Globus pallidus (tissue), 1 donor: Measurements from ENCODE around the gene CDX1.

Experiments used
- DNase-seq: peaks from one replicate; pipeline ENCODE4 v3.0.0-alpha.2; 2015; ENCODE audit warnings: low spot score

Gene CDX1

DNA sequence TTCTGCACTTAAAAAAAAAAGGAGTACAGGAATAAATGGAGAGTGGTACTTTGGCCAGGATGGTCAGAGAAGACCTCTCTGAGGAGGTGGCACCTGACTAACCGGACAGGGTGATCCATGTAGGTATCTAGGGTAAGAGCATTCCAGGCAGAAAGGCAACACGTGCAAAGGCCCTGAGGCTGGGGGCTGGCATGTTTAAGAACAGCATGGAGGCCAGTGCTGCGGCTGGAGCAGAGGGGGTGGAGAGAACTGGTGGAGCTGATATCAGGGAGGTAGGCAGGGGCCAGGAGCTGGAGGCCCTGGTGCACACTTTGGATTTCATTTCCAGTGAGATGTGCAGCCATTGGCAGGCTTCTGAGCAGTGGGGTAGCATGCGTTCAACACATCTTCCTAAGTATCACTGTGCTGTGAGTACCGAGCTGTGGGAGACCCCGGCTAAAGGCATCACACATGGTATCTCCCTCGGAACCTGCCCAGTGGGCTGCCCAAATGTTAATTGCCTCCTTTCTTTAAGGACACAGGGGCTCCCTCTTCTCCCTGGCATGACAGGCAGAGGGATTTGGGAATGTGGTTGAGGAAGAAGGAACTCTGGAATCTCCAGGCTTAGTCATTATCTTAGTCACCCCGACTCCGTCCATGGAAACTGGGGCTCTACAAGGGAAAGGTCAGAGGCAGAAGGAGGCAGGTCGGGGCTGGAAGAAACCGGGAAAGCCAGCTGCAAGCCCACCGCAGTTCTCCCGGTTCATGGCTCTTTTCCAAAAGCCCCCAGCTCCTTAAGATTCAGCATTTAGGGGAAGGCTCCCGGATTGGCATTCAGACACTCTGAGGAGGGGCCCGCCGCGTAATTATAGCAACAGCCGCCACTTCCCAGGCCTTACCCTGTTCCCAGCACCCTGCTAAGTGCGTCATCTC is 41.9 kb downstream of the CDX1 start:
- no peak for DNase-seq

DNA sequence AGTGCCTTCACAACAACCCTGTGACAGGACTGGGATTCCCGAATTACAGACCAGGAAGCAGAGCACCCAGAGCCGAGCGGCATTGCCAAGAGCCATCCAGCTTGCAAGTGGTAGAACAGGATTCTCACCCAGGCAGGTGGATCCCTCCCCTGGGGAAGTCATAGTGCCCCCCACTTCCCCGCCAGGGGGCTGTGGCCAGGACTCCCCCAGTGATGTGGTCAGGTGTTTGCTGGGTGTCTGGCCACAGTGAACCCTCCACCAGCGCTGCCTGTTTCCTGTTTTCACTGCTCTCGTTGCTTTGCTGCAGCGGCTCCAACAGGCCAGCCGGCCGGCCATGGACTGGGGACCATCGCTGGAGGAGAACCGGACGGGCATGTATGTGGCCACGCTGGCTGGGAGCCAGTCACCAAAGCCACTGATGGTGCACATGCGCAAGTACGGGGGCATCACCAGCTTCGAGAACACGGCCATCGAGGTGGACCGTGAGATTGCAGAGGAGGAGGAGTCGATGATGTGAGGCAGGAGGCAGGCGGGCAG is 42.6 kb downstream of the CDX1 start:
- no peak for DNase-seq

DNA sequence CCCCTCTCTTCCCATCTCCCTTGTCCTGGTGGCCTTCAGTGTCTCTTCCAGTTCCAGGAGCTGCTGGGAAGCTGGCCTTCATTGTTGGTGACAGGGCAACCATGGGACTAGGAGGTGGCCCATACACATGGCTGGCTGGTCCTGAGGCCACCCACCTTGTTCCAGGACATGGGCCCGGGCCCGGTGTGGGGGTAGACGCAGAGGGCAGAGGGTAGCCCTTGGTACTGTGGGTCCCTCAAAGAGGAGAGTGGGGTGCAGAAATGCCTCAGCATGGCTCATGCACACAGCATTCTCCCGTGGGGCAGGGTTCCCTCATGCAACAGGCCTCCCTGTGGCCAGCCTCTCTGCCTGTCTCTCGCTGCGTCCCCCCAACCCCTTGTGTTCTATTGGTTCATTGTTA is 44.1 kb downstream of the CDX1 start:
- DNase-seq = no peak

DNA sequence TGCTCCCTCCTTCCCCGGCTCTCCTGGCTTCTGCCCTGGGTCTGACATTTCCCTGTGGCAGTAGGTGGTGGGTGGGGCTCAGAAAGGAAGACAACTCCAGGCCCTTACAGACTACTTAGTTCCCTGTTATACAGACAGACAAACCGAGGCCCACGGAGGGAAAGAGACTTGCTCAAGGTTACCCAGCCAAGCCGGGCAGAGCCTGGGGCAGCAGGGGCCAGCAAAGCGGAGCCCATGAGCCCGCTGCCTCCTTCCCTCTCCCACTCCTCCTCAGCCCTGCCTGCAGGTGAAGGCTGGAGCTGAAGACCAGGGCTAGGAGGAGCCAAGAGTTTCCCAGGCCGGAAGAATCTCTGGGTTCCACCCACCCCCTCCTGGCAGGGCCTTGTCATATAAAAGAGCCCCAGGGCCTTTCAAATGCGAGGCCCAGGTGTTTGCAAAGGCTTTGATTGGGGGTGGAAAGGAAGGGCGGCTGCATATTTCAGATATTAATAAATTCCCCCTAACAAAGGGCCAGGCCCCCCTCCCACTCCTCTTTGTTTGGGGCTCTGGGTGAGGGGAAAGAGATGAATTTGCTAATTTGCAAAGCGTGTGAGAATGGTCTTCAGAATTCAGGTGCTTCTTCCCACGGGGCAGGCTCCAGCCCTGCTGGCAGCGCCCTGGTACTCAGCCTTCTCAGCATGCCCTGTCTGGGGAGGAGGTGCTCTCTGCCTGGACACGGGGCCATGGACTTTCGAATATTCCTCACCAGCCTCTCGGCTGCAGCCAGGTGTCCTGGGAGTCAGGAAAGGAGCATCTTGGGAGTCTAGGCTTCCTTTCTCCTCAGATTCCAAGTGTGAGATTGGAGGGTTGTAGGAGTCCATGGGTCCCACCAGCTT is 44.8 kb downstream of the CDX1 start:
- DNase-seq = no peak

DNA sequence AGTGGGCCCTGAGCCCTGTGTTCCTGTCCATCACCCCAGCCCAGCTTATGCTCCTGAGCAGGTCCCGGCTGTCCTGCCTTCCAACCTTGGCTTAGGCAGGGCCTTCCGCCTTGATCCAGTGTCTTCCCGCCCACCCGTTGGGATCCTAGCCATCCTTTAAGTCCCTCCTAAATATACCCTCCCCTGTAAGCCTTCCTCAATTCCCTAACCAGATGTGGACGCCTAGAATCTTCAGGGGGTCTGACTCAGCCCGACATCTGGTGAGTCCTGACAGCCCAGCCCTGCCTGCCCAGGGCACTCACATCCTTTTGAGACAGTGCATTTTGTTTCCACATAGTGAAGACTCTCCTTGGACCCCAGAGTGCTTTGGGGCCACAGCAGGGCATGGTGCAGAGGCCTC is 47.0 kb downstream of the CDX1 start:
- no peak for DNase-seq

DNA sequence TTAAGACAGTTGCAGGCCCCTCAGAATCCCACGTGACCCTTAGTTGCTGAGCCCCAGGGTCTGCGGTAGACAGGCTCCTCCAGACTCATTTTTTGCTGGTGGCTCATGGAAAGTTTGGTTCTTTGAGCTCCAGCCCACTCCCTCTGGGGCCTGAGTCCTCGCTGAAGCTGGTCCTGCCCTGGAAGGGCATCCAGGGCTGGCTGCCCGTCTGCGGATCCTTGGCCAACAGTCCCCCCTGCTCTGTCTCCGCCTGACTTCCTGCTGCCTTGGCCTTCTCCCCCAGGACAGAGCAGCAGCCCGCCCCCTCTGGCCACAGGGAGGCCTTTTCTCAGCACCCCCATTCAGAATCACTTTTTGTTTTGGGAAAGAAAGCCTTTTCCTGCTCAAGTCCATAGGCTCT is 47.7 kb downstream of the CDX1 start:
- no peak for DNase-seq

DNA sequence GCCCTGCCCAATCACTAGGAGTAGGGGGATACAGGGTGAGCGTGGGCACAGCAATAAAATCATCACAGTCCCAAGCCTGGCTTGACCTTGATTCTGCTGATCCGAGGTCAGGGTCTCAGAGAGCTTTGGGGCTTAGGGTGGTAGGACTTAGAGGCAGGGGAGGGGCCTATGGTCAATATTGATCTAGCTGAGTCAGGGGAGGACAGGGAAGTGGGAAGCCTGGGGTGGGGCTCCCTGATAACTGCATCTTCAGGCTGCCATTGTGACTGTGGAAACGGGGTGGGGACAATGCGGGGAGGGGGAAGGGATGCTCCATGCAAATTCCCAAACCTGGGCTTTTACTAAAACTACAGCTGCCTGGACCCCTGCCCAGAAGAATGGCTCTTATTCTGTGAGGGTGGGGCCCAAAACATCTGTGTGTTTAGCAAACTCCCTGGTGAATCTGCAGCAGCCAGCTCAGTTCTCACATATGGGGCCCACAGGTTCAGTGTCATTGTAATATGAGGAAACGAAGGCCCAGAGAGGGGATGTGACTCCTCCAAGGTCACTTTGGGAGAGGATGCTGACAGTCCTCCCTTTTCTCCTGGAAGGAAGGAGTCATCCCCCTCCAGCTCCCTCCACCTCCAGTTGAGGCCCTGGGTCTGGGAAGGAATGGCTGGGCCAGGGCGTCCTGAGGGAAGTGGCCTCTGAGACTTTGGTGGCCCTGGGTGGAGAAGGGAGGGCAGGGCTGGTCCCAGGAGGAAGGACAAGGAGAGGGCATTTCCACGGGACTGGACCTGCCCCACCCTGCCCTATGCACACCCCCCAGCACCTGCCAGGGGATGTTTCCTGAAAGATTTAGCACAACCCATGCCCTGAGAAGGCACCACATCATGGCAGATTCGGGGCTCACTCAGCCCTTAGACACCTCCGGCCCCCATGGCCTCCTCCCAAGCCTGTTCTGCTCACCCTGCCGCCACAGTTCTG is 49.7 kb downstream of the CDX1 start:
- no peak for DNase-seq

DNA sequence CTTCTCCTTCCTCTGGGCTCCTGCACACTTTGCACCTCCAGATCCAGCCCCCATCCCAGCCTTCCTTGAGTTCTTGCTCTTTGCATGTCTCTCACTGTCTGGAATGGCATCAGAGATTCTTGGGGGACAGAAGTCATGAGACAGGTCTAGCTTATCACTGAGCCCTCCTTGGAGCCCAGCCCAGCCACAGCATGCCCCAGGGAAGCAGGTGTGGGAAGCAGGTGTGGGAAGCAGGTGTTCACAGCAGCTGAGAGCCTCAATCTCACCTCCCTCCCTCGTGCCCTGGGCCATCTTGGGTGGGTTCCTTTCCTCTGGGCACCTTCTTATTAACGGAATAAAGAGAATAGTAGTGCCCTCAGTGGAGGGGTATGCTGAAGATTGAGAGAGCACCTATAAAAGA is 50.5 kb downstream of the CDX1 start:
- DNase-seq = no peak

DNA sequence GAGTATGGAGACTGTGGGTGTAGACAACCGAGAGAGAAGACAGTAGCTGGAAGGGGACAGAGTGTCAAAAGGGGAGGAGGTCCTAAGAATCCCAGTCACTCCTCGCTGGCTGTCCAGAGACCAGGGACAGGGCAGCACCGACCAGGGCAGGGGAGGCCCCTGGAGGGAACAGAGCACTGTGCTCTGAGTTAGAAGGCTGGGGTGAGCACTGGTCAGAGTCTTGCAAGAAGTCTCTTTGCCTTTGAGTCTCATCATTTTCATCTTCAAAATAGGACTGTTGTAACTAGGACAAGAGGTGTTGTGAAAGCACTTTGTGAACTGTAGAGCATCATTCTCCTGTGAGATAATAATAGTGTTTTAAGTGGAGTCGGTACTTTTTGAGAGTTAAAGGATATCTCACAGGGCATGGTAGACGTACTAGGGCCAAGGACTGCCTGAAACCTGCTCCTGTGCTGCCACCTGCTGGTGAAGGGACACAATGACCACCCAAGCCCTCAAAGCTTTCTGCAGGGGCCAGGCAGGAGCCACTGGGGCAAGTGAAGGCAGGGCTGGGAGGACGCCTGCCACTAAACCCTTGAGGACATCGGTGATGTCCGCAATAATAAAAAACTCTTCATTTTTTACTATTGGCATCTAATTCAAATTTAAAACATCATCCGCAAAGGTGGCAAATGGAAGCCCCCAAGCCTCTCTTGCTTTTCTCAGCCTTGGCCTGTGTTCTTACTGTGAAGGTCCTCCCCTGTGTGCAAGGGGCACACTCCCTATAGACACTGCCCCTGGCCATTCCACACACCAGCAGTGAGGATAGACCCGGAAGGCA is 51.5 kb downstream of the CDX1 start:
- DNase-seq = peak; percentile 73

DNA sequence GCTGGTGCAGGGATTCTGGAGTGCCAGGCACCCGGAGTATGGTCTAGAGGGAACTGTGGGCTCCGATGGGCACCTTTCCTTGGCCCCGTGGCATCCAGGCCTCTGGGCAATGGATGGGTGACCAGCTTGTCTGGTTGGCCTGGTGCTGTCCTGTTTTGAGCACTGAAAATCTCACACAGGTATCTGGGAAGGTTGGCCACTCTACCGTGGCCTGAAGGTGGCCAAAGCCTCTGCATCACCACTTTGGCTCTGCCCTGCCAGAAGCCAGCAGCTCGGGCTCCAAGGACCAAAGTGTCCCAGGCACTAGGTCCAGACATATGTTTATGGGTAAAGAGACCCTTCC is 52.1 kb downstream of the CDX1 start:
- DNase-seq = no peak

DNA sequence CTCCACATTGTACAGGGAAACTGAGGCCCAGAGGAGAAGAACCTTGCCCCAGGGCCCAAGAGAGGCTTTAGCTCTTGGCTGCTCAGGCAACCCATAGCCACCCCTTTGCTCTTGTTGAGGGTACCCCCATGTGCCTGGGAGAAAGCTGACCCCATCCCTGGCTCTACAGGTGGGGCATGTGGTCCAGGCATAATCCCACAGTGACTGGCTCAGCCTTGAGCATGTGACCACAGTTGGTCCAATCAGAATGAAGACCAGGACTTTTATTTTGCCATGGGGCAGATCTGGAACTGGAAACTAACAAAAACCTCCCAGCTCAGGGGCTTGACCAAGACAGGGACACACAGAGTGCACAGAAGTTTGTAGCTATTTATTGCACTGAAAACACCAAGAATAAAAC is 52.6 kb downstream of the CDX1 start:
- no peak for DNase-seq

DNA sequence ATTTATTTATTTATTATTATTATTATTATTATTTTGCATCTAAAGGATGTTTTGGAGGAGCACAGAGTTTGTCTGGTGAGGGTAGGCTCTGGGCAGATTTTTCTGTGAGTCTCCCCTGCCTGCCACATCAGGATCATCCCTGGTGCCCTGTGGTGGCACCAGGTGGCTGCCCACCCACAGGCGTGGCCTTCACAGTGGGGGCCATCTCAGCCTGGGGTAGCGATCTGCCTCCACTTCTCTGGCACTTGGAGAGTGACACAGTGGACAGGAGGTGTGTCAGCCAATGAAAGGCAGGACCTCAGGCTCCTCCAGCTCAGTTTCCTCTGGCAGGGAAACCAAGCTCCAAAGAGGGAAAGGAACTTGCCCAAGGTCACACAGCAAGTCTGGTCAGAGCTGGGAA is 53.3 kb downstream of the CDX1 start:
- no peak for DNase-seq

DNA sequence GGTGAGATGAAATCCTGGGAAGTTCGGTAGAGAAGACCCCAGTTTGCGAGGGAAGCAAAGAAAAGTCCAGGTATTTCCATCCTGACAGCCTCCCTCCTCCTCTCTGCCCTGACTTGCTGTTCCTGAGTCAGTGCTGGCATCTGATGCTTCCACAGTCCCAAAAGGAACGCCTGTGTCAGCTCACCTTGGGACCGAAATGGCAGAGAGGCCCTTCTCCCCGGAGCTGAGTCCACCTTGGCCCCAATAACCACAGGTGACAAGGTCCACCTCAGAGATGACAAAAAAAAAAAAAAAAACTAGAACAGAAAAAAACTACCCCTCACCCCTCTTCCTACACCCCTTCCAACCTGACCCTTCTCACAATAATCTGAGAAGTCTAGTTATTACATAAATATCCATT is 54.9 kb downstream of the CDX1 start:
- DNase-seq = no peak

DNA sequence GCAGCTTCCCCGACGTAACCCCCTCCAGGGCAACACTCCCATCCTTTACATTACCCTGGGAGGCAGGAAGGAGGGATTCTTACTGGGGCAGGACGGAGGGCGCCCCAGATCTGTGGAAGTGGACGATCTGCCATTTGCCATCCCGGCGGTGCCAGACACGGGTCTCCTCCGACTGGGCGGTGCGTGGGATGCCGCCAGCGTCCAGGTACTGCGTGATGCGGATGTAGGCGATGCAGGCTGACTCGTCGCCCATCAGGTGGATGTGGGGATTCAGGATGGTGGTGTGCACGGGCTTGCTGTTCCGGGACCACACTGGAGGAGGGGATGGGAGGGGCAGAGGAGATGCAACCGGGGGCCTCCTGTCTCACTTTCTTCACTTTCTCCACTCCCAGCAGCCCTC is 56.3 kb downstream of the CDX1 start:
- no peak for DNase-seq

DNA sequence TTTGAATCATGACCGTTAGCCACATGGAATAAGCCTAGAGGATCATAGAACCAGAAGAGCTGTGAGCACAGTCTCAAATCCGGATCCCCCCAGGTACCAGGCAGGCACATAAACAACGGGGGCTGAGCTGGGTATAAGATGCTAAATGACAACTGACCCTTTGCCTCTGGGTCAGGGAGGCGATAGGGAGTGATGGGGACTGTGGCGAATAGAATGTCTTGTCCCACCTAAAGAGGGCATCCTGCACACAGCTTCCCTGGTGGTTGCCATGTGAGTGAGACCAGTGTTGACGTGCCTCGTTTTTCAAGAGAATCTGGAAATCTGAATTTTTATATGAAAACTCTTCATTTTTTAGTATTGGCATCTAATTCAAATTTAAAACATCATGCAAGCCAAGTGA is 56.9 kb downstream of the CDX1 start:
- DNase-seq = no peak

DNA sequence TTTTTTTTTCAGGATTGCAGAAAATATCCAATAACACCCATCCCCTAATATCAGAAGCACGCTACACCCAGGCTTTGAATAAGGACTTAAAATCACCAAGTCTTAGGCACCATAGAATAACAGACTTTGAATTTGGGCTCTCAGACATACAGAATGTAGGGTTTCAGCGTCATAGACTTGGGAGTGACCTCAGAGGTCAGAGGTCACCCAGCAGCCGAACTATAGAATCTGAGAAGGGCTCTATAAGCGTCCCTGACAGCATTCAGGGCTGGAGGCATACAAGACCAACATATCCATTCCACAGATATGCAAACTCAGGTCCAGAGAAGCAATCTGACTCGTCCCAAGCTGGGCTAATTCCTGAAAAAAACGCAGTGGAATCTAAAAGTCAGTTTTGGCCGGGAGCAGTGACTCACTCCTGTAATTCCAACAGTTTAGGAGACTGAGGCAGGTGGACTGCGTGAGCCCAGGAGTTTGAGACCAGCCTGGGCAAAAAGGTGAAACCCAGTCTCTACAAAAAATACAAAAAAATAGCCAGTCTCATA is 58.0 kb downstream of the CDX1 start:
- DNase-seq = no peak

DNA sequence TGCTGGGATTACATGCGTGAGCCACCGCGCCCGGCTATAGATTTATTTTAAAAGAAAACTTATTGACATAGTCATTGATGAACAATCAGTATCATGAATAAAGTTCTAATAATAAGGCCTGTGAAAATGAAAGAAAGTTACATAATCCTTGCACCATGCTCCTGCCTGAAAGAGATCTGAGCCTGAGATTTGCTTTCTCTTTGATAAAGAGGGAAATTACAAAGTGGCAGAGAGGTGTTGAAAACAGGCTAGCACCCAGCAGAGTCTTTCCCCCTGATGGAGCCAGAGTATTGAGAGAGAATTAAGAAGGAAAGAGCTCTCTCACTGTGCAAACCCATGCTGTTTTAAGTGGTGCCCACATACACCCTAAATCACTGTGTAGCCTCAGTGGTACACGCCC is 60.5 kb downstream of the CDX1 start:
- no peak for DNase-seq

DNA sequence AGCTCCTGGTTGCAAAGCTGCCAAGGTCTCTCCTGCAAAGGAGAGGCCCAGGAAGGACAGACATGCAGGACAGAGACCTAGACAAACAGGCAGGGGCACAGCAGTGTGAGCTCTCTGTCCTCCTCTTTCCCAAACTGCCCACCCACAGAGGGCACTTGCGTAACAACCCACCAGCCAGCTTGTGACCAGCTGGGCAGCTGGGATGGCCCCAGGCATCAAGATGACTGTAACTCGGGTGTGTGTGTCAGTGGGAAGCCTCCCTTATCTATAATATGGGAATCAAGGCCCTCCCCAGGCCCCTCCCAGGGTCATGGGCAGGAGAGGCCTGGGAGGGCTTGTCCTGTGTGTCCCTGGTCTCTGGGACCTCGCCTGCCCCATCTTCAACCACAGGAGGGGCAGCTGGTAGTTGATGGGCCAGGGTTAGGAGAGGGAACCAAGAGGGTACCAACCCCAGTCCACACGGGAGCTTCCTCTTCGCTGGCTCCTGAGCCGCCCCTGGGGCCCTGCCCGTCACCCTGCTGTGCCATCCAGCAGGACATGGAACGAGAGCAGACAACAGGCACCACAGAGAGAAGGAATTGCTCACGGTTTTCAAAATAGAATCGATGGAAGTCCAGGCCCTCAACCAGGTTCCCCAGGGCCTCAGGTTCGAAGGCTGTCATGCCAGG is 61.2 kb downstream of the CDX1 start:
- no peak for DNase-seq

DNA sequence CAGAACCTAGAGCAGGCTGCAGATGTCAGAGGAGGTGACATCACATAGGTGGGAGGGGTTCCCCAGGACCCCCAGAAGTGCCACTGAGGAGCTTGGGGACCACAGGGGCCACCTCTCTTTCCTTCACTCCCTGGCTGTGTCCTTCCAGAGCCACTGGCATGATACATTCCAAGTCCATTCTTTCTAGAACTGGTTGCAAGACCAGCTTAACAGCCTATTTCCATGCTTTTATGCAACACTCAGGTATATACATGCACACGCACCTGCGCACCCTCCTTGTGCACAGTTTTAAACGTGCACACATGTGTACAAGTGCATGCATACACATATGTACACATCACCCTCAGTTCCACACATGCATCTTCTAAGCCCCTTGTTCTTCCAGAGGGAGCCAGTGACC is 63.0 kb downstream of the CDX1 start:
- DNase-seq = no peak

DNA sequence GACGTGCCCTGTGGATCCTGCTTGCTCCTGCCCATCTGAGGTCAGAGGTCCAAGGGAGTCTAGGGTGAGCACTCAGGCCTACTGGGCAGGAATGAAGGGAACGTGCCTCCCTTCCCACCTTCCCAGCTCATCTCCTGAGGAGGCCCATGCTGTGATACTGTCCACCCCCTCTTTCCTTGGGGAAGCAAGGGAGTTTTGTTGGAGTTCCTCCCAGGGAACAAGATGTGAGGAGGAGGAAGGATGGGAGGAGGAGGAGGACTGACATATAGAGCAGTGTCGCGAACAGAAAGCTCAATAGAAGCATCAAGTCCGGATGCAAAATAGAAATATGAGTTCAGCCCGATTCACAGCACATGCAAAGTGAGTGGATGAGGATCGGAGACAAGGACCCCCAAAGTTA is 64.3 kb downstream of the CDX1 start:
- DNase-seq = no peak
